GM18907 (cell line): Measurements from ENCODE around the gene IL4I1.
"Not testable (repeated sequence)": the region's sequence is repeated elsewhere in the genome, so short reads cannot be mapped to it uniquely, and the experiment has no call there.

Source experiments
- ATAC-seq: cut with Tn5 transposase; IDR thresholded peaks from one replicate; pipeline ENCODE4 v1.9.1; 2021; ENCODE audit warnings: mild to moderate bottlenecking, moderate library complexity; ENCODE audit not compliant: unreplicated experiment

Gene IL4I1

GRCh38 chr19:49896863-49897621, at the start of gene IL4I1:
IL4I1 (minus strand) TSS chr19:49896887; CDS start chr19:49896160, 727 bp downstream.
- ATAC-seq, result peak; percentile 61

DNA sequence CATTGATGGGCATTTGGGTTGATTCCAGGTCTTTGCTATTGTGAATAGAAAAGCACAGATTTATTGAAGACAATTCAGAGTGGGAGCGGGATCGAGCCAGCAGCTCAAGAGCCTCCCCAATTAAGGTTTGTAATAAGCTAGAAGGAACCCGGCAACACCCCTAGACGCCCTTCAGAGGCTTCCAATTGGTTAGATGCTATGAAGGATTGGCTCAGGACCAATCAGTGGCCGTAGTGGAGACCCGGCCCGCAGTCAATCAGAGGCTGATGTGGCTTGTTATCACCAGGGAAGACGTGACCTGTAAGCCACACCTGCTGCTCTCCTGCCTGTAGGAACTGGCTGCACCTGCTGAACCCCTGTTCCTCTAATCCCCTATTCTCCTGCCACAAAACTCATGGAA, 49.7 kb upstream of the IL4I1 start:
- ATAC-seq, result no peak

DNA sequence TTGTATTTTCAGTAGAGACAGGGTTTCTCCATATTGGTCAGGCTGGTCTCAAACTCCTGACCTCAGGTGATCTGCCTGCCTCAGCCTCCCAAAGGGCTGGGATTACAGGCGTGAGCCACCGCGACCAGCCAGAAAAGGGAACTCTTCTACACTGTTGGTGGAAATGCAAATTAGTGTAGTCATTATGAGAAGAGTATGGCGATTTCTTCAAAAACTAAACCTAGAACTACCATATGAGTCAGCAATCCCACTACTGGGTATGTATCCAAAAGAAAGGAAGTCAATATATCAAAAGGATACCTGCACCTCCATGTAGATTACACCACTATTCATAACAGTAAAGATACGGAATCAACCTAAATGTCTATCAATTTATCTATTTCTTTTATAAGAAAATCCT, 47.9 kb upstream of the IL4I1 start:
- ATAC-seq, result not testable (repeated sequence)

- ATAC-seq, result no peak
These were observed 43.8 kb upstream of the IL4I1 start for GRCh38 chr19:49940482-49940791.

GRCh38 chr19:49939721-49940481, 43.2 kb upstream of the IL4I1 start:
- no peak for ATAC-seq

DNA sequence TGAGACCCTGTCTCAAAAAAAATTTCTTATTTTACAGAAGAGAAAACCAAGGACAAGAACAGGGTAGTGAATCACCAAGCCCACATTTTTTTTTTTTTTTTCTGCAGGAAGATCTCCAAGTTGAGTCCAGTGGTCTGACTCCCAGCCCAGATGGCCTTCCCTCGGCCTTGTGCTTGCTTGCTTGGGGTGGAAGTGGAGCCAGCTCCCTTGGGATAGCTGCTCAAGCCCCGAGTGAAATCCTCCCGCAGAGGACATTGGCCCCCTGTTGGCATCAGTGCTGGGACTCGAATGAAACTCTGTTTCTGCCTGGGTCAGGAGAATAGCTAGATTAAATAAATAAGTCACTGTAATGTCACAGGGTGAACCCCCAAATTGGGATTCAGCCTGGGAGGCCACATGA, 42.0 kb upstream of the IL4I1 start:
- ATAC-seq, result no peak

GRCh38 chr19:49937750-49938381, 41.2 kb upstream of the IL4I1 start:
- no peak for ATAC-seq

DNA sequence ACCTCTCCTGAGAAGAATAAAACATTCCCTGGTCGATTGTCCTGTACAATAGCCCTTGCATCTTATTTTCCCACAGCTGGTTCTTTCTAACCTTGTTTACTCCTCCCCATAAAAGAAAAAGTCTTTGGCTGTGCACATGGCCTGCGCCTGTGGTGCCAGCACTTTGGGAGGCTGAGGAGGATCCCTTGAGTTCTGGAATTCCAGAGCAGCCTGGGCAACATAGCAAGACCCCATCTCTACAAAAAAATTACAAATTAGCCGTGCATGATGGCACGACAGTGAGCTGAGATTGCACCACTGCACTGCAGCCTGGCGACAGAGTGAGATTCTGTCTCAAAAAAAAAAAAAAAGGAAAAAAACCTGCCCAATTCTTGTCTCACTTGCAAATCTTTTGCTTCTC, 39.9 kb upstream of the IL4I1 start:
- no peak for ATAC-seq

DNA sequence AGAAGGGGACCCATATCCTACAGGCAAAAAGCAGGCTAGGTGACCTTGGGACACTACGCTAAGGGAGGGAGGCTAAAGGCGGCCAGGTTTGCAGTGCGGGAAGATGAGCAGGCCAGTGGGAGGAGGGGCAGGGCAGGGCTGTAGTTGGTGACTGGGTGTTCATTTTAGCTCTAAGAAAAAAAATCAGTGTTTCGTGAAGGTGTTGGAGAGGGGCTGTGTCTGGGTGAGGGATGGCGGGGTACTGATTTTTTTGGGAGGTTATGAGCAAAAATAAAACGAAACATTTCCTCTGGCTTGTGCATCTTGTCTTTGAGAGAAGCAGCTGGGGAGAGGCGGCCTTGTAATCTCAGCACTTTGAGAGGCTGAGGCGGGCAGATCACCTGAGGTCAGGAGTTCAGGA, 37.0 kb upstream of the IL4I1 start:
- ATAC-seq, result no peak

DNA sequence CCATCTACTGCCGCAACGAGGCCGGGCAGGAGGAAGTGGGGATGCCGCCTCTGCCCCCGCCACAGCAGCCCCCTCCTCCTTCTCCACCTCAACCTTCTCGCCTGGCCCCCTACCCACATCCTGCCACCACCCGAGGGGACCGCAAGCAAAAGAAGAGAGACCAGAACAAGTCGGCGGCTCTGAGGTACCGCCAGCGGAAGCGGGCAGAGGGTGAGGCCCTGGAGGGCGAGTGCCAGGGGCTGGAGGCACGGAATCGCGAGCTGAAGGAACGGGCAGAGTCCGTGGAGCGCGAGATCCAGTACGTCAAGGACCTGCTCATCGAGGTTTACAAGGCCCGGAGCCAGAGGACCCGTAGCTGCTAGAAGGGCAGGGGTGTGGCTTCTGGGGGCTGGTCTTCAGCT, 36.0 kb upstream of the IL4I1 start:
- no peak for ATAC-seq

- ATAC-seq, result no peak
These were observed 35.4 kb upstream of the IL4I1 start for GRCh38 chr19:49932041-49932451.

- no peak for ATAC-seq
These were observed 34.8 kb upstream of the IL4I1 start for GRCh38 chr19:49931293-49932040.

DNA sequence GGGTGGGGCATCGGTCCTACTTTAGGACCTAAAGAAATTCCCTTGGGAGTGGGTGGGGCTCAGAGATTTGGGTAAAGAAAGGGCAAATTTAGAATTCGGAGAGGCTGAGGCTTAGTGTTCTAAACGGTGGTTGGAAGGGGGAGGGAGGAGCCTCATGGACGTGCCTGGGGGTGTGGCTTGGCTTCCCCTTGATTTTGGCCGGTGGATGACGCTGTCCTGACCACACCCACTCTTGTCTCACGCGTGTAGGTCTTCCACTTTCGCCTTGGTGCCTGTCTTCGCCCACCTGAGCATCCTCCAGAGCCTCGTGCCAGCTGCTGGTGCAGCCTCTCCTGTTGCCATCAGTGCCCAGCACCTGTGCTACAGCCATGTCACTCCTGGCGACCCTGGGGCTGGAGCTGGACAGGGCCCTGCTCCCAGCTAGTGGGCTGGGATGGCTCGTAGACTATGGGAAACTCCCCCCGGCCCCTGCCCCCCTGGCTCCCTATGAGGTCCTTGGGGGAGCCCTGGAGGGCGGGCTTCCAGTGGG, 33.9 kb upstream of the IL4I1 start:
- ATAC-seq, result no peak

- peak; percentile 72 for ATAC-seq
These were observed 33.2 kb upstream of the IL4I1 start for GRCh38 chr19:49929611-49930482.

- ATAC-seq, result peak; percentile 50
These were observed 32.5 kb upstream of the IL4I1 start, which contains the start of the genes ATF5 and NUP62 for GRCh38 chr19:49929121-49929610. ATF5 (plus strand) TSS chr19:49929205; CDS start chr19:49930851, 1,646 bp downstream. NUP62 (minus strand) TSS chr19:49929504; CDS start chr19:49909807, 19,697 bp downstream.

DNA sequence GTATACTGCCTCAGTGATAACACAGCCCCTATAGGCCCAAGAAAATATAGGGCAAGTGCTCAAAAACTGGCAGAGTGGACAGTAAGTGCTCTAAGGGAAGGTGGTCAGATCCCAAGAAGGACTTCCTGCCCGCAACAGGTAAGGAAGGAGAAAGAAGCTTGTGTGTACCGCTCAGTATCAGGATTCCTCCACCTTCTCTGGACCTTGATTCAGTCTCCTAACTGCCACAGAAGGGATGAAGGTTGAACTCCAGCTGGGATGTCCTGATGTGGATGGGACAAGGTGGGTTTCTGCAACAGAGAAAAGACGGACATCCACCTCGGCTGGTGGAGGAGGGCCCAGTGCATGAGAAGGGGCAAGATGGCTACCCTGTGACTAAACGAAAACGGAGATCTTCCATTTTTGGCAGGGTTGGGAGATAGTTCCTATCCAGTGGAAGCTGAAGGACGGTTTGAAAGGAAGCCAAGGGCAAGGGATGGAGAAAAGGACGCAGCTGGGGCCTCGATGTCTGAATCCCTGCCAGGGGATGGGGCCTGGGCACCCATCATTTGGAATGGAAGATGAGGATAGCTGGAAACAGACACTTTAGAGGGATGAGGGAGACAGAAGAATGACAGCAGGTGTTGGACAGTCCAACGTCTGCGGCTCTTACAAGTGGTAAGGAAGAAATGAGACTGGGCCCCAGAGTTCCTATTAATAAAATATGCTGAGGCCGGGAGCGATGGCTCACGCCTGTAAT, 31.0 kb upstream of the IL4I1 start:
- ATAC-seq, result no peak

DNA sequence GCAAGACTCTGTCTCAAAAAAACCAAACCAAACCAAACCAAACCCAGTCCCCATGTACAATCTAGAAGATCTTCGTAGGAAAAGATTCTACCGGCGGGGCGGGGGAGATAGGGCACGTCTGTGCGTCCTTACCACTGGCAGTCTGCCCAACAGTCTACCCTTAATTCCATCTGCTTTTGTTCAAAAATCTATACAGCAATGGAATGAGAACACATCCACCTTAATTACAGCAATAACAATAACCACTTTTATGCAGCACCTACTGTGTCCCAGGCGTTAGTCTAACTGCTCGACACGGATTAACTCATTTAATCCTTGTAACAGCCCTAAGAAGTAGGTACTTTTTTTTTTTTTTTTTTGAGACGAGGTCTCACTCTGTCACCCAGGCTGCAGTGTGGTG, 29.8 kb upstream of the IL4I1 start:
- ATAC-seq, result no peak

DNA sequence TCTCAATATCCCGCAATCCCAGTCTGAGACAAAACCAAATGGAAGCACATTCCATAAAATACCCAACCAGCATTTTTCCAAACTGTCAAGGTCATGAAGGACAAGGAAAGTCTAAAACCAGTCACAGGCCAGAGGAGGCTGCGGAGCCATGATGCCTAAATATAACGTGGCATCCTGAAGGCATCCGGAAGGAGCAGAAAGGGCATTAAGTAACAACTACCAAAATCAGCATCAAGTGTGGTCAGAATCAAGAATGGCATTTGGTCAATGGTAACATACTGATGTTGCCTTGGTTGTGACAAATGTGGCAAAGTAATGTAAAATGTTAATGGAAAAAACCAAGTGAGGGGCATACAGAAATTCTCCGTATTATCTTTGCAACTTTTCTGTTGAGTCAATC, 28.8 kb upstream of the IL4I1 start:
- no peak for ATAC-seq

DNA sequence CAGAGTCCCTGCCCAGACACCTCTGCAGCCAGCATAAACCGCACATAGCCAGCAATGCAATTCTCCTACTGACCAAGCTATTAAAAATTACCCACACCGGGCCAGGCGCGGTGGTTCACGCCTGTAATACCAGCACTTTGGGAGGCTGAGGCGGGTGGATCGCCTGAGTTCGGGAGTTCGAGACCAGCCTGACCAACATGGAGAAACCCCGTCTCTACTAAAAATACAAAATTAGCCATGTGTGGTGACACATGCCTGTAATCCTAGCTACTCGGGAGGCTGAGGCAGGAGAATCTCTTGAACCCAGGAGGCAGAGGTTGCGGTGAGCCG, 28.2 kb upstream of the IL4I1 start:
- not testable (repeated sequence) for ATAC-seq
